Suprapubic skin (tissue), 4 donors: ENCODE results near the gene ALAS1. TPM values are rescaled to one million over a fixed set of nuclear protein-coding genes. Genes with fewer than 3 reads are reported as not detected.

ENCODE experiments used
- DNase-seq, 2 donors: peaks; one replicate each; pipeline ENCODE4 v3.0.0-alpha.2; 2019; ENCODE audit warnings: low spot score in 2 of 2
- H3K27ac ChIP-seq: fragments of 200-600 bp; sonication (generic); one replicate; pipeline ENCODE4 v1.5.1; 2019
- H3K27me3 ChIP-seq: fragments of 200-600 bp; sonication (generic); one replicate; pipeline ENCODE4 v1.5.1; 2019
- H3K36me3 ChIP-seq: fragments of 200-600 bp; sonication (generic); one replicate; pipeline ENCODE4 v1.5.1; 2019
- H3K4me1 ChIP-seq: fragments of 200-600 bp; sonication (generic); one replicate; pipeline ENCODE4 v1.5.1; 2019
- H3K4me3 ChIP-seq: fragments of 200-600 bp; sonication (generic); one replicate; pipeline ENCODE4 v1.5.1; 2019; ENCODE audit warnings: mild to moderate bottlenecking
- H3K9me3 ChIP-seq: fragments of 200-600 bp; sonication (generic); one replicate; pipeline ENCODE4 v1.5.1; 2019
- CTCF ChIP-seq, 2 donors: fragments of 200-600 bp in 1 of 2; fragments of 450-650 bp in 1 of 2; sonication (generic) in 1 of 2; IDR thresholded peaks; one replicate each; pipeline ENCODE4 v1.5.1; 2016 to 2019; ENCODE audit warnings: antibody characterized with exemption in 2 of 2, mild to moderate bottlenecking in 1 of 2, moderate library complexity in 1 of 2
- EP300 ChIP-seq: sonication (generic); formaldehyde crosslinking; IDR thresholded peaks from one replicate; pipeline ENCODE4 v1.6.1; 2017; ENCODE audit warnings: antibody characterized with exemption
- POLR2A ChIP-seq, 2 donors: fragments of 450-650 bp; IDR thresholded peaks; one replicate each; pipeline ENCODE4 v1.6.1; 2017; ENCODE audit warnings: antibody characterized with exemption in 2 of 2, mild to moderate bottlenecking in 2 of 2, moderate library complexity in 2 of 2
- POLR2AphosphoS5 ChIP-seq, 3 donors: sonication (generic); formaldehyde crosslinking; IDR thresholded peaks; one replicate each; pipeline ENCODE4 v1.6.1; 2017; ENCODE audit warnings: antibody characterized with exemption in 3 of 3
- WGBS: methylation state at CpG from one replicate; pipeline ENCODE4 v1.1.5; 2018; 5-methylcytosine and 5-hydroxymethylcytosine counted together
- total RNA-seq, 4 donors: library from RNA; depleted of rRNA; stranded (reverse); fragments of >200 nt; gene quantifications; one replicate each; pipeline ENCODE4 v1.1.0, GENCODE V29; 2016

The ALAS1 gene
- total RNA-seq, 4 donors from 2014 or later: 28.8 to 54.4 (median 31.9) TPM

GRCh38 chr3:52217409-52217805 lies 19.4 kb downstream of the ALAS1 start:
- DNase-seq: peak in 1 of 2 donors; percentile 62
- TF ChIP-seq CTCF (IDR thresholded peaks at IDR 0.05) (no peak), EP300 (no peak), POLR2AphosphoS5 (IDR thresholded peaks at IDR 0.05) (no peak), POLR2A (IDR thresholded peaks at IDR 0.05) (no peak)
- 57% methylated on average over 9 of the region's 10 CpGs for WGBS
- no peak overlapping the region for H3K4me3 ChIP-seq
- peak overlapping the region; percentile 83 for H3K27ac ChIP-seq
- peaks cover 33% of the 10 kb centered on the region for H3K36me3 ChIP-seq
- peaks cover 51% of the 10 kb centered on the region for H3K4me1 ChIP-seq
- no peaks in the 10 kb centered on the region for H3K9me3 ChIP-seq
- H3K27me3 ChIP-seq: no peaks in the 10 kb centered on the region

- TF ChIP-seq POLR2A (IDR thresholded peaks at IDR 0.05) (no peak), POLR2AphosphoS5 (IDR thresholded peaks at IDR 0.05) (no peak), EP300 (no peak), CTCF (IDR thresholded peaks at IDR 0.05) (no peak)
- Histone ChIP-seq H3K27ac (peak overlapping the region; percentile 83), H3K27me3 (no peaks in the 10 kb centered on the region), H3K9me3 (no peaks in the 10 kb centered on the region), H3K36me3 (peaks cover 27% of the 10 kb centered on the region), H3K4me3 (no peak overlapping the region), H3K4me1 (peaks cover 51% of the 10 kb centered on the region)
- DNase-seq: no peak
- 68% methylated on average over 3 of the region's 3 CpGs for WGBS
These were observed 20.1 kb downstream of the ALAS1 start for GRCh38 chr3:52218026-52218425.

GRCh38 chr3:52218454-52218853 lies 20.5 kb downstream of the ALAS1 start:
- peak overlapping the region; percentile 83 for H3K27ac ChIP-seq
- WGBS: 67% methylated on average over 5 of the region's 12 CpGs
- no peaks in the 10 kb centered on the region for H3K9me3 ChIP-seq
- no peaks in the 10 kb centered on the region for H3K27me3 ChIP-seq
- no peak overlapping the region for H3K4me3 ChIP-seq
- peak in 1 of 2 donors; percentile 66 for DNase-seq
- peaks cover 51% of the 10 kb centered on the region for H3K4me1 ChIP-seq
- TF ChIP-seq POLR2A (IDR thresholded peaks at IDR 0.05) (no peak), EP300 (no peak), POLR2AphosphoS5 (IDR thresholded peaks at IDR 0.05) (no peak), CTCF (IDR thresholded peaks at IDR 0.05) (no peak)
- H3K36me3 ChIP-seq: peaks cover 22% of the 10 kb centered on the region

- no peak for TF ChIP-seq CTCF (IDR thresholded peaks at IDR 0.05)
- no peak for TF ChIP-seq POLR2AphosphoS5 (IDR thresholded peaks at IDR 0.05)
- TF ChIP-seq POLR2A (IDR thresholded peaks at IDR 0.05): no peak
- no peak for TF ChIP-seq EP300
- Histone ChIP-seq H3K4me3 (no peak overlapping the region), H3K4me1 (peaks cover 51% of the 10 kb centered on the region), H3K27ac (no peak overlapping the region), H3K36me3 (peaks cover 16% of the 10 kb centered on the region), H3K27me3 (no peaks in the 10 kb centered on the region), H3K9me3 (no peaks in the 10 kb centered on the region)
- 88% methylated on average over 3 of the region's 6 CpGs for WGBS
- peak in 1 of 2 donors; percentile 61 for DNase-seq
These were observed 21.1 kb downstream of the ALAS1 start for GRCh38 chr3:52218937-52219650.

- H3K27ac ChIP-seq: no peak overlapping the region
- 30% methylated on average over 9 of the region's 9 CpGs for WGBS
- peak; percentile 91 to 93 for DNase-seq
These were observed 22.5 kb downstream of the ALAS1 start for GRCh38 chr3:52220380-52221026.

More at GRCh38 chr3:52220380-52221026, 22.5 kb downstream of the ALAS1 start:
- Histone ChIP-seq H3K4me1 (peaks cover 51% of the 10 kb centered on the region), H3K36me3 (peaks cover 2% of the 10 kb centered on the region), H3K27me3 (no peaks in the 10 kb centered on the region), H3K4me3 (no peak overlapping the region), H3K9me3 (no peaks in the 10 kb centered on the region)
- TF ChIP-seq CTCF (IDR thresholded peaks at IDR 0.05): peak; percentile 86 to 94
- no peak for TF ChIP-seq POLR2AphosphoS5 (IDR thresholded peaks at IDR 0.05)
